Heart right ventricle (tissue), 16 donors: Measurements from ENCODE around the gene CCNG2. TPM values are rescaled to one million over a fixed set of nuclear protein-coding genes. Genes with fewer than 3 reads are reported as not detected.

ENCODE experiments used
- ATAC-seq, 8 donors: fragments of 200-7000 bp; cut with Tn5 transposase; one replicate each; pipeline ENCODE4 v1.9.1; 2020; ENCODE audit warnings: mild to moderate bottlenecking in 8 of 8, moderate library complexity in 8 of 8, moderate number of reproducible peaks in 1 of 8
- DNase-seq, 2 donors: peaks; one replicate each; pipeline ENCODE4 v3.0.0-alpha.2; 2020
- H3K27ac ChIP-seq, 10 donors: fragments of 200-600 bp; sonication (generic) in 2 of 10; one replicate each; pipeline versions ENCODE4 v1.5.0 to v1.8.0; 2020 to 2022; ENCODE audit warnings: mild to moderate bottlenecking in 3 of 10
- H3K27me3 ChIP-seq, 7 donors: fragments of 200-600 bp; one replicate each; pipeline ENCODE4 v1.8.0; 2021 to 2022; ENCODE audit warnings: mild to moderate bottlenecking in 2 of 7
- H3K36me3 ChIP-seq, 9 donors: fragments of 200-600 bp; sonication (generic) in 1 of 9; one replicate each; pipeline versions ENCODE4 v1.5.0 to v1.8.0; 2020 to 2022; ENCODE audit warnings: mild to moderate bottlenecking in 2 of 9
- H3K4me1 ChIP-seq, 9 donors: fragments of 200-600 bp; sonication (generic) in 1 of 9; one replicate each; pipeline versions ENCODE4 v1.5.0 to v1.8.0; 2020 to 2022; ENCODE audit warnings: mild to moderate bottlenecking in 4 of 9
- H3K4me3 ChIP-seq, 10 donors: fragments of 200-600 bp; sonication (generic) in 2 of 10; one replicate each; pipeline versions ENCODE4 v1.5.0 to v1.8.0; 2020 to 2022; ENCODE audit warnings: mild to moderate bottlenecking in 7 of 10, moderate library complexity in 2 of 10
- H3K9me3 ChIP-seq, 11 donors: fragments of 200-600 bp in 10 of 11; sonication (generic) in 2 of 11; one replicate each; pipeline versions ENCODE4 v1.5.0 to v1.8.0; 2013 to 2022; ENCODE audit warnings: mild to moderate bottlenecking in 2 of 11, control low read depth in 1 of 11, moderate library complexity in 1 of 11
- whole genome bisulfite sequencing, 2 donors: extraction: QIAGEN DNeasy Blood & Tissue Kit; methylation state at CpG; one replicate each; pipeline ENCODE4 v1.1.7; 2013; ENCODE audit warnings: inconsistent platforms in 1 of 2; 5-methylcytosine and 5-hydroxymethylcytosine counted together
- intact Hi-C, 10 donors: fragments of 100-400 bp; cut with DNase I; formaldehyde crosslinking; loops; one replicate each; pipeline versions ENCODE4 v1.11.1 to v1.14.2; 2022
- polyA plus RNA-seq, 2 donors: library from polyadenylated mRNA; stranded (reverse); fragments of 200-250 nt; gene quantifications; one replicate each; pipeline ENCODE4 v1.2.3, GENCODE V29; 2013
- total RNA-seq, 10 donors: library from RNA; stranded (reverse); fragmentation: NEBNext Ultra II Directional in 3 of 10; extraction: Animal tissue kit (Norgen Biotek cat#: 25700) in 3 of 10; gene quantifications; one replicate each; pipeline versions ENCODE4 v1.2.1 to v1.2.4, GENCODE V29; 2021 to 2023
- TF ChIP-seq, protein P1 (sequence below), 9 donors: fragments of 200-600 bp; sonication (generic) in 2 of 9; IDR thresholded peaks; one replicate each; pipeline versions ENCODE4 v1.5.0 to v1.8.0; 2021 to 2022; ENCODE audit warnings: antibody characterized with exemption in 9 of 9, mild to moderate bottlenecking in 5 of 9, moderate library complexity in 1 of 9
- donor health status: Arrhythmogenic right ventricular cardiomyopathy.
- donor health status: ischemic (EF 13 %, LVEDD 7.1; RV severe dilation, severe dysfunction).
- donor health status: healthy with polysubstance abuse.
- donor health status: DM: no; HTN: yes; CAD: no.
- donor health status: DM: no; HTN: no; CAD: no.
- donor health status: ischemic (EF 25% LVEDD 6.9; RV normal size, moderate dysfunction).
- donor health status: ischemic (EF 25% LVEDD 5.7; RV mildly dilated, moderate dysfunction).
- donor health status: healthy.
- donor health status: DM: yes; HTN: yes; CAD: no.
- donor health status: Ischemic cardiomyopathy.
- donor health status: ischemic (EF 35%, LVEDD 5.7; RV mildly dilated, moderate dysfunction).
- donor health status: nonischemic (EF 11% LVEDD 7.7; RV severe dilation, severe dysfunction).
- donor health status: DM: yes; HTN: yes; CAD: no.
- donor health status: PGD.
- donor health status: ischemic (EF 29% LVEDD 5.4; RV normal size, mild dysfunction).
- donor health status: nonischemic (EF 23%, LVEDD 6.1; RV moderate dilation, normal function).

Gene CCNG2
- total and polyA plus RNA-seq, 12 donors, result 2.3 to 16.6 (median 9.5) TPM

DNA sequence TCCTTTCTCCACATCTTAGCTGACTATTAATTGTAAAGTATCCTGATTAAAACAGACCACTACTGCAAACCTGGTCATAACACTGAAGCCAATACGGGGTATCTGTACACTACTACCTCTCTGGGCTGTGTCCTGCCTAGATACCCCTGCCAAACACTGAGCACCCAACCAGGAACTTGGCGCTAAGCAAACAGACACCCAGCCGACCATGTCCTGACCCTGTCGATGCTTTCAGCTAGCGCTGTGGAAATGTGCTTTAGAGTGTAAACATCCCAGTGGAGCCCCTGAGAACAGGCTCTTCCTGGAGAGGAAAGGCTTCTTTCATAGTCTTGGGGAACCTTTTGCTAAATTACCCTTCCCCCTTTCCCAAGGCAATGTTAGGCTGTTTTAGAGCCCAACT is 52.9 kb downstream of the CCNG2 start:
- Histone ChIP-seq H3K4me3 (no peak overlapping the region), H3K27me3 (no peaks in the 10 kb centered on the region), H3K27ac (no peak overlapping the region), H3K4me1 (no peaks in the 10 kb centered on the region), H3K36me3 (no peaks in the 10 kb centered on the region), H3K9me3 (no peaks in the 10 kb centered on the region)
- no peak for DNase-seq
- no peak for ATAC-seq
- TF ChIP-seq, protein P1, sequence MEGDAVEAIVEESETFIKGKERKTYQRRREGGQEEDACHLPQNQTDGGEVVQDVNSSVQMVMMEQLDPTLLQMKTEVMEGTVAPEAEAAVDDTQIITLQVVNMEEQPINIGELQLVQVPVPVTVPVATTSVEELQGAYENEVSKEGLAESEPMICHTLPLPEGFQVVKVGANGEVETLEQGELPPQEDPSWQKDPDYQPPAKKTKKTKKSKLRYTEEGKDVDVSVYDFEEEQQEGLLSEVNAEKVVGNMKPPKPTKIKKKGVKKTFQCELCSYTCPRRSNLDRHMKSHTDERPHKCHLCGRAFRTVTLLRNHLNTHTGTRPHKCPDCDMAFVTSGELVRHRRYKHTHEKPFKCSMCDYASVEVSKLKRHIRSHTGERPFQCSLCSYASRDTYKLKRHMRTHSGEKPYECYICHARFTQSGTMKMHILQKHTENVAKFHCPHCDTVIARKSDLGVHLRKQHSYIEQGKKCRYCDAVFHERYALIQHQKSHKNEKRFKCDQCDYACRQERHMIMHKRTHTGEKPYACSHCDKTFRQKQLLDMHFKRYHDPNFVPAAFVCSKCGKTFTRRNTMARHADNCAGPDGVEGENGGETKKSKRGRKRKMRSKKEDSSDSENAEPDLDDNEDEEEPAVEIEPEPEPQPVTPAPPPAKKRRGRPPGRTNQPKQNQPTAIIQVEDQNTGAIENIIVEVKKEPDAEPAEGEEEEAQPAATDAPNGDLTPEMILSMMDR (IDR thresholded peaks at IDR 0.05), result no peak
- intact Hi-C loops, result loop anchor here in 5 of 10 donors (10.0 kb wide), 5 partner anchors 115 to 775 kb away; partner anchors contain the start of gene SHROOM3 (in 1 of the 5)
- 74 to 81% methylated on average over 5 of the region's 5 CpGs for WGBS, 2 donors

DNA sequence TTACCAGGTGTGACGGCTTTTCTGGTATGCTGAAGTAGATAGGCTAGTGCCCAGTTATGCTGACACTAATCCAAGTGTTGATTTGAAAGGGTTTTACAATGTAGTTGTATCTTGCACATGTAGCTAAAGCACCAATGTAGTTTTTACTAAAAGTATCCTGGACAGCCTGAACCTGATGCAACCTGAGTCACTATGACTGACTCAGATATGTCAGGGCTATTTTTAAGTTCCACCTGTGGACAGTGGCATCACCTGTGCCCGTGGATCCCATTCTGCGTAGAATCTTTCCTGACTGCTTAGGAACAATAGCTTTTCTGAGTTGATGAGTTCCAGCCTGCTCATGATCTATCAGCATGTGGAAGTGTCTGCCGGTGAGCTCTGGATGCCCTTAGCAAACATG is 58.1 kb downstream of the CCNG2 start:
- intact Hi-C loops, result no loop called here
- Histone ChIP-seq H3K4me3 (no peak overlapping the region), H3K4me1 (no peaks in the 10 kb centered on the region), H3K36me3 (no peaks in the 10 kb centered on the region), H3K27ac (no peak overlapping the region), H3K27me3 (no peaks in the 10 kb centered on the region), H3K9me3 (no peaks in the 10 kb centered on the region)
- DNase-seq (no peak), ATAC-seq (no peak)
- WGBS, 2 donors, result 67 to 79% methylated on average over 4 of the region's 4 CpGs
- TF ChIP-seq, protein P1 (IDR thresholded peaks at IDR 0.05), result no peak

DNA sequence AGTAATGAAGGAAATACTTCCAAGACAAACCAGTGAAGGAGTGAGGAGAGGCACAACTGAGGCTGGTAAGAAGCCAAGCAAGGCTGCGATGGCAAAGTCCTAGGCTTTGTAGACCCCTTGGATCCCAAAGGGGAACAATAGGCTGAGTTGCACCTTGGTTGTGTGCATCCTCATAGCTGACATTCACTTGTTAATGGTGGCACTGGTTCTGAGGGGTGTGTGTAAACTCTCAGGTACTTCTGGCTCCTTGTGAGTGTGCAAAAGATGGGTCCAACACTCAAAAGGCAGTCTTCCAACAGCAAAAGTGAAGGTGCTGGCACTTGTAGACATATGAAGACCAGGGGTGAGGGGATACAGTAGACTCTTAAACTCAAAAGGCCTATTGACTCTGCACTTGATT is 60.5 kb downstream of the CCNG2 start:
- Histone ChIP-seq H3K4me1 (peaks cover 0 to 17% (median 6%) of the 10 kb centered on the region in 9 donors), H3K27me3 (no peaks in the 10 kb centered on the region), H3K9me3 (no peaks in the 10 kb centered on the region), H3K27ac (no peak overlapping the region), H3K4me3 (no peak overlapping the region), H3K36me3 (no peaks in the 10 kb centered on the region)
- intact Hi-C loops, result no loop called here
- TF ChIP-seq, protein P1 (IDR thresholded peaks at IDR 0.05), result no peak
- WGBS, 2 donors, result 88 to 89% methylated on average over 1 of the region's 1 CpG
- ATAC-seq (no peak), DNase-seq (no peak)

DNA sequence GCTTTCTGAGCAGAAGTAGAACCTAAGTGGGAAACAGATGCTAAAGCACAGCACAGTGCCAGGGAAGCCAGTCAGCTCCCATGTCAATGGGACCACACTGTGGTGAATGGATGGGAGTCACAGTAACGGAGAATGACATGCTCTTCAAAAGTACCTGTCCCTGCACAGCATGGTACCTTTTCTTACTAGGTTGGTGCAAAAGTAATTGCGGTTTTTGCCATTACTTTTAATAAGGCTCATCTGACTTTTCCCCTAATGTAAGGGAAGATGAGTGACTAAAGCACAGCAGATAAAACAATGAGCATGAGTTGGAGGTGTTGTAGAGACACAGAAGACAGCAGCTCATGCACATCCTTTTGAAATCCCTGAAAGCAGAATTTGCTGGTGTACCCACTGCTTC is 62.3 kb downstream of the CCNG2 start:
- WGBS, 2 donors, result 90 to 96% methylated on average over 2 of the region's 2 CpGs

More for the DNA sequence above, 62.3 kb downstream of the CCNG2 start:
- DNase-seq (no peak), ATAC-seq (no peak)
- H3K9me3 ChIP-seq, result no peaks in the 10 kb centered on the region
- no peaks in the 10 kb centered on the region for H3K36me3 ChIP-seq
- TF ChIP-seq, protein P1 (IDR thresholded peaks at IDR 0.05), result no peak
- H3K27me3 ChIP-seq, result no peaks in the 10 kb centered on the region
- intact Hi-C loops, result no loop called here
- H3K4me3 ChIP-seq, result no peak overlapping the region
- H3K4me1 ChIP-seq, result peaks cover 0 to 17% (median 6%) of the 10 kb centered on the region in 9 donors
- no peak overlapping the region for H3K27ac ChIP-seq

Other genes with a start within 250 kb of the CCNG2 start
- 10 to 100 TPM; 26.3 to 55.2 (median 30.6) TPM for gene SEPTIN11, start 207.5 kb upstream of the CCNG2 start, total RNA-seq
- gene SEPTIN11, start 207.5 kb upstream of the CCNG2 start, polyA plus RNA-seq, result 10 to 100 TPM; 11.2 to 15.9 TPM
- gene CCNI, start 81.2 kb upstream of the CCNG2 start, total RNA-seq, result 100 to 1,000 TPM; 223 to 354 (median 306) TPM
- 100 to 1,000 TPM in 1 of 2 donors, 10 to 100 TPM in 1; 30.8 to 135 TPM for gene CCNI, start 81.2 kb upstream of the CCNG2 start, polyA plus RNA-seq